Measurements from ENCODE around the gene PGAM2. TPM values are rescaled to one million over a fixed set of nuclear protein-coding genes. Genes with fewer than 3 reads are reported as not detected.
"Not testable (repeated sequence)": the region's sequence is repeated elsewhere in the genome, so short reads cannot be mapped to it uniquely, and the experiment has no call there.

The PGAM2 gene
- polyA plus RNA-seq, 4 donors: 0.26 to 2.8 (median 1.6) TPM

GRCh38 chr7:44033971-44034844 lies 31.2 kb downstream of the PGAM2 start:
- not testable (repeated sequence) for DNase-seq (ENCODE audit: low read depth in 4 of 4, low spot score in 3 of 4)

GRCh38 chr7:44032031-44032430 lies 33.3 kb downstream of the PGAM2 start:
- DNase-seq (ENCODE audit: low read depth in 4 of 4, low spot score in 3 of 4): not testable (repeated sequence)

GRCh38 chr7:44031319-44031718 lies 34.0 kb downstream of the PGAM2 start:
- not testable (repeated sequence) for DNase-seq (ENCODE audit: low read depth in 4 of 4, low spot score in 3 of 4)

GRCh38 chr7:44030029-44030428 lies 35.3 kb downstream of the PGAM2 start:
- DNase-seq (ENCODE audit: low read depth in 4 of 4, low spot score in 3 of 4): not testable (repeated sequence)

GRCh38 chr7:44029433-44029832 lies 35.9 kb downstream of the PGAM2 start:
- not testable (repeated sequence) for DNase-seq (ENCODE audit: low read depth in 4 of 4, low spot score in 3 of 4)

- not testable (repeated sequence) for DNase-seq (ENCODE audit: low read depth in 4 of 4, low spot score in 3 of 4)
Measured at GRCh38 chr7:44022796-44023467, 42.4 kb downstream of the PGAM2 start.

GRCh38 chr7:44022069-44022468 lies 43.3 kb downstream of the PGAM2 start:
- DNase-seq (ENCODE audit: low read depth in 4 of 4, low spot score in 3 of 4): not testable (repeated sequence)

- not testable (repeated sequence) for DNase-seq (ENCODE audit: low read depth in 4 of 4, low spot score in 3 of 4)
Measured at GRCh38 chr7:44019825-44020224, 45.5 kb downstream of the PGAM2 start.

GRCh38 chr7:44018857-44019807 lies 46.2 kb downstream of the PGAM2 start:
- DNase-seq (ENCODE audit: low read depth in 4 of 4, low spot score in 3 of 4): peak; percentile 86 to 93 (median 90)

- not testable (repeated sequence) for DNase-seq (ENCODE audit: low read depth in 4 of 4, low spot score in 3 of 4)
Measured at GRCh38 chr7:44015090-44015489, 50.3 kb downstream of the PGAM2 start.

Other genes starting within 250 kb of the PGAM2 start
- 10 to 100 TPM; 54.0 to 97.7 (median 71.3) TPM for gene MRPS24, start 196.1 kb downstream of the PGAM2 start, polyA plus RNA-seq (ENCODE audit: insufficient read length in 4 of 4)
- gene URGCP, start 159.0 kb downstream of the PGAM2 start, polyA plus RNA-seq (ENCODE audit: insufficient read length in 4 of 4): 10 to 100 TPM; 28.7 to 39.6 (median 30.6) TPM
- gene UBE2D4, start 139.1 kb downstream of the PGAM2 start, polyA plus RNA-seq (ENCODE audit: insufficient read length in 4 of 4): 10 to 100 TPM; 18.7 to 26.8 (median 21.3) TPM
- 1 to 10 TPM in 2 of 4 donors, under 1 TPM in 2; 0.60 to 1.2 (median 0.98) TPM for gene SPDYE1, start 67.7 kb downstream of the PGAM2 start, polyA plus RNA-seq (ENCODE audit: insufficient read length in 4 of 4)
- gene DBNL, start 20.9 kb downstream of the PGAM2 start, polyA plus RNA-seq (ENCODE audit: insufficient read length in 4 of 4): 10 to 100 TPM; 58.3 to 78.7 (median 64.2) TPM
- 10 to 100 TPM; 10.9 to 33.8 (median 19.7) TPM for gene POLM, start 17.0 kb upstream of the PGAM2 start, polyA plus RNA-seq (ENCODE audit: insufficient read length in 4 of 4)
- 100 to 1,000 TPM in 1 of 4 donors, 10 to 100 TPM in 3; 64.8 to 169 (median 78.0) TPM for gene AEBP1, start 38.8 kb upstream of the PGAM2 start, polyA plus RNA-seq (ENCODE audit: insufficient read length in 4 of 4)
- gene POLD2, start 58.0 kb upstream of the PGAM2 start, polyA plus RNA-seq (ENCODE audit: insufficient read length in 4 of 4): 100 to 1,000 TPM in 3 of 4 donors, 10 to 100 TPM in 1; 96.7 to 117 (median 113) TPM
- gene MYL7, start 75.8 kb upstream of the PGAM2 start, polyA plus RNA-seq (ENCODE audit: insufficient read length in 4 of 4): 1 to 10 TPM in 1 of 4 donors, under 1 TPM in 2, not detected in 1; 0.29 to 1.2 (median 0.45) TPM
- 1 to 10 TPM; 2.4 to 3.8 (median 2.7) TPM for gene GCK, start 123.9 kb upstream of the PGAM2 start, polyA plus RNA-seq (ENCODE audit: insufficient read length in 4 of 4)
- 10 to 100 TPM; 67.7 to 82.2 (median 80.8) TPM for gene YKT6, start 135.4 kb upstream of the PGAM2 start, polyA plus RNA-seq (ENCODE audit: insufficient read length in 4 of 4)